HuH-7.5 (cell line): ENCODE results near the gene TMEM163.
"Not testable (repeated sequence)": the region's sequence is repeated elsewhere in the genome, so short reads cannot be mapped to it uniquely, and the experiment has no call there.

Experiments used
- DNase-seq: peaks from one replicate; pipeline ENCODE4 v3.0.0; 2011; ENCODE audit warnings: low spot score

The TMEM163 gene

GRCh38 chr2:134619250-134619649, 99.5 kb downstream of the TMEM163 start:
- DNase-seq, result no peak

- DNase-seq, result not testable (repeated sequence)
Observed at GRCh38 chr2:134615480-134615879, 103.3 kb downstream of the TMEM163 start.

- DNase-seq, result no peak
Observed at GRCh38 chr2:134611316-134611715, 107.5 kb downstream of the TMEM163 start.

- no peak for DNase-seq
Observed at GRCh38 chr2:134610871-134611270, 107.9 kb downstream of the TMEM163 start.

GRCh38 chr2:134609924-134610513, 108.8 kb downstream of the TMEM163 start:
- DNase-seq, result no peak

- DNase-seq, result no peak
Observed at GRCh38 chr2:134603966-134604365, 114.8 kb downstream of the TMEM163 start.

GRCh38 chr2:134602666-134603065, 116.1 kb downstream of the TMEM163 start:
- DNase-seq, result no peak

GRCh38 chr2:134601264-134601663, 117.5 kb downstream of the TMEM163 start:
- no peak for DNase-seq

- DNase-seq, result no peak
Observed at GRCh38 chr2:134600208-134600607, 118.6 kb downstream of the TMEM163 start.

- DNase-seq, result no peak
Observed at GRCh38 chr2:134599236-134599635, 119.6 kb downstream of the TMEM163 start.

- DNase-seq, result no peak
Observed at GRCh38 chr2:134594399-134594798, 124.4 kb downstream of the TMEM163 start.

GRCh38 chr2:134593519-134593918, 125.3 kb downstream of the TMEM163 start:
- DNase-seq, result no peak

GRCh38 chr2:134592377-134592776, 126.4 kb downstream of the TMEM163 start:
- DNase-seq, result no peak

- no peak for DNase-seq
Observed at GRCh38 chr2:134591526-134591925, 127.3 kb downstream of the TMEM163 start.

GRCh38 chr2:134590679-134591078, 128.1 kb downstream of the TMEM163 start:
- DNase-seq, result no peak

GRCh38 chr2:134589171-134590083, 129.4 kb downstream of the TMEM163 start:
- DNase-seq, result not testable (repeated sequence)

- no peak for DNase-seq
Observed at GRCh38 chr2:134588556-134588955, 130.2 kb downstream of the TMEM163 start.

- no peak for DNase-seq
Observed at GRCh38 chr2:134586326-134586965, 132.4 kb downstream of the TMEM163 start.

- no peak for DNase-seq
Observed at GRCh38 chr2:134583997-134584520, 134.7 kb downstream of the TMEM163 start.

- DNase-seq, result no peak
Observed at GRCh38 chr2:134583462-134583861, 135.3 kb downstream of the TMEM163 start.

- no peak for DNase-seq
Observed at GRCh38 chr2:134582547-134582899, 136.3 kb downstream of the TMEM163 start.

- no peak for DNase-seq
Observed at GRCh38 chr2:134581877-134582546, 136.8 kb downstream of the TMEM163 start.
